ENCODE data around the gene MASP1. TPM values are rescaled to one million over a fixed set of nuclear protein-coding genes. Genes with fewer than 3 reads are reported as not detected.
A peak's percentile ranks its signal among the peaks of the same experiment; 100 is the strongest.

Gene MASP1
- total RNA-seq, 4 donors from 2014 or later: 3.8 to 9.9 (median 6.9) TPM

- TF ChIP-seq CTCF (IDR thresholded peaks at IDR 0.05): no peak
- DNase-seq (ENCODE audit: low spot score) (no peak), ATAC-seq (ENCODE audit: low FRiP score) (no peak)
These were observed 2.2 kb upstream of the MASP1 start for GRCh38 chr3:187293516-187294430.

GRCh38 chr3:187292631-187293515 is 1.3 kb upstream of the MASP1 start:
- ATAC-seq (ENCODE audit: low FRiP score) (no peak), DNase-seq (ENCODE audit: low spot score) (no peak)
- no peak for TF ChIP-seq CTCF (IDR thresholded peaks at IDR 0.05)

GRCh38 chr3:187292181-187292580 is 644 bp upstream of the MASP1 start:
- ATAC-seq (ENCODE audit: low FRiP score): no peak
- no peak for TF ChIP-seq CTCF (IDR thresholded peaks at IDR 0.05)
- no peak for DNase-seq (ENCODE audit: low spot score)

- ATAC-seq (ENCODE audit: low FRiP score): peak; percentile 29
- no peak for DNase-seq (ENCODE audit: low spot score)
- no peak for TF ChIP-seq CTCF (IDR thresholded peaks at IDR 0.05)
These were observed 481 bp downstream of the MASP1 start for GRCh38 chr3:187291001-187291511.

- DNase-seq (ENCODE audit: low spot score): no peak
- TF ChIP-seq CTCF (IDR thresholded peaks at IDR 0.05): no peak
- ATAC-seq (ENCODE audit: low FRiP score): no peak
These were observed 1.0 kb downstream of the MASP1 start for GRCh38 chr3:187290503-187290902.

GRCh38 chr3:187288855-187289605 is 2.5 kb downstream of the MASP1 start:
- DNase-seq (ENCODE audit: low spot score) (no peak), ATAC-seq (ENCODE audit: low FRiP score) (no peak)
- TF ChIP-seq CTCF (IDR thresholded peaks at IDR 0.05): no peak

Data from omental fat pad (tissue), 4 donors.